NCI-H1436 treated with DMSO at 0.1 percent for 48 hours (cell line): ENCODE measurements around the gene CALB2.
"Not testable (repeated sequence)": the region's sequence is repeated elsewhere in the genome, so short reads cannot be mapped to it uniquely, and the experiment has no call there.

Source experiments
- DNase-seq: peaks from one replicate; lab custom pipeline; 2025; lab: John Stamatoyannopoulos, UW

Gene CALB2

DNA sequence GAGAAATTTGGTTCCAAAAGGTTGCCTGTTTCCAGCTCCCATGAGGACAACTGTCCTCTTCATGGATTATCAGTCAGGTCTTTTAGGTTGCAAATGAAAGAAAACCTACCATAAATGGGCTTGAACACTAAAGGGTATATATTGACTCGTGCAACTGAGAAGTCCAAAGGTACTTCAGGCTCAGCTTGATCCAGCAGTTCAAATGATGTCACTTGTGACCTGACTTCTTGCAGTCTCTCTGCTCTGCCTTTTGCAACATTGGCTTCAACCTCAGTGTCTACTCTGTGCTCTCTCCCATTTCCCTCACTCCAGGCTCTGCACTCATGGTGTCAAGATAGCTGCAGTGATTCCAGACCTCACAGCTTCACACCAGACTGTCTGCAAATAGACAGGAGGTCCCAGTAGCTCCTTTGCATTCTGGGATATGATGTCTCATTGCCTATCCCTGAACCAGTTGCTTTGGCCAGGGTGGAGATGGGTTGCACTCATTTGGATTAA lies 5.5 kb upstream of the CALB2 start:
- no peak for DNase-seq

GRCh38 chr16:71353736-71354135 lies 4.8 kb upstream of the CALB2 start:
- DNase-seq, result no peak

DNA sequence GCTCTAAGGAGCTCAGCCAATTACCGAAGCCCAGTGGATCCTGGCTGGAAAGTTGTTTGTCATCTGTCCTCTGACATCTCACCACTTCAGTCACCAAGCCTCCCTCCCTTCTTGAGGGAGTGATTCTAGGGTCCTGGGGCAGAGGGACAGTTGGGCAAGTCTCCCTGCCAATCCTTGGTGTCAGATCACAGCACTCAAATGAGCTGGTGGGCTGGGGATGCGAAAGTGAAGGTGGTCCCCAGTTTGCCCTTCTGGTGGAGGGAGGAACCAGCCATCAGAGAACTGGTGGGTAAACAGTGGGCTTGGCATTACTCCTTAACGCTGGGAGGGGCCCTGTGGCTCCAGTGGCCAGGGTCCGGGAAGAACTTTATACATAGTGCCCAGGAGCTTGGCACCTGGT lies 4.4 kb upstream of the CALB2 start:
- no peak for DNase-seq

- DNase-seq, result no peak
Observed at GRCh38 chr16:71356051-71356740, 2.3 kb upstream of the CALB2 start.

GRCh38 chr16:71356936-71357335 lies 1.6 kb upstream of the CALB2 start:
- not testable (repeated sequence) for DNase-seq

- no peak for DNase-seq
Observed at GRCh38 chr16:71357681-71358080, 842 bp upstream of the CALB2 start.

DNA sequence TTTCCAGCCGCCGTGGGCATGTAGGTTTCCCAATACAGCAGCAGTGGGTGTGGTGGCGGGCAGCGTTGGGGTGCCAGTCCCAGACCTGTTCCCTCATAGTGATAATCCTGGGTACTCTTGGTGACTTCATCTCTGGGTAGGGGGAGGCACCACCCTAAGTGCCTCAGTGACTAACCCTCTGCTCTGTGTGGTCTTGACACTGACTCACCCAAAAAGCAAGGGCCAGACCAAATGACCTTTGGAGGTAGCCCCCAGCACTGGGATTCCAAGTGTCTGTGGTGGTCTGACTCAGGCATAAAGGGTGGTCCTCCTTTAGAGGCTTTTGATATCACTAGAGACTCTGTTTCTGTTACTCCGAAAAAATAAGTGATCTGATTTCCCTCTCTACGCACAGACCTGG lies 908 bp downstream of the CALB2 start:
- no peak for DNase-seq

DNA sequence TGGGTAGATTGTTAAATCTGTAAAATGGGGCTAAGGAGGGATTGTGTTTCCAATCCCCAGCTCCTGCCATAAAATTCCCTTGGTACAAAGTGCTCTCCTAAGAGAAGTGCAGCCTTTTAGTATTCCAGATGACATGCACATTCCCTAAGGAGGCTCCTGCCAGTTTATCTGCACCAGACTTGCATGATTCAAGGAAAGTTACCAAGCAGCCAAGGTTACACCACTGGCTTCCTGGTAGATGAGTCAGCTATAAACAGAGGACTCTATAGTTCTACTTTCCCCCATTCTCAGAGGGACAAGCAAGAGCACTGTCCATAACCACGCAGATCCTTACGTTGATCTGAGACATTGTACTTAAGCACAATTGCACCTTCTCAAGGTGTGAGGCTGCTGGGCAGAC lies 1.9 kb downstream of the CALB2 start:
- DNase-seq, result no peak

DNA sequence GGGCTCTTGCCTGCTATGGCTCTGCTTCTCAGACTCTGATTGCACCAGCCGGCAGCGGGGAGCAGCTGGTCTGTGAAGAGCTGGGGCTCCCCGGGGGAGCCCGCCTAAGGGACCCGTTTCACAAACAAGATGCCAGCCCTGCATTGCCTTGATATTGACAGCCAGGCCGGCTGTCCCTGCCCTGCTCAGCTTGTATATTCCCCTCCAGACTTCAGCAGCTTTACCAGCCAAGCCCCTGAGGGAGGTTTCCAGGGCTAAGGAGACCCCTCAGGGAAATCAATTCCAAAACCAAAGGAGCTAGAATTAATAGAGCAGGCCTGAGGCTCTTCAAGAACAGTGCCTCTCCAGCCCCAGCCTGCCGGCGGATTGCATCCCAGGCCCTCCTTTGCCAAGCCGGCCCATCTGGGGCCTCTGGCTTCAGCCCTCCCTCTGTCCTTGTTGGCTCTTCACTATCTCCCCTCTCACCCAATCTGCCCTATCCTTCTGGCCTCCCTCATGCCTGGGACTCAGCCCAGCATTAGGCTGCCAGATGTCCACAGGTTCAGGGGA lies 5.7 kb downstream of the CALB2 start:
- no peak for DNase-seq

DNA sequence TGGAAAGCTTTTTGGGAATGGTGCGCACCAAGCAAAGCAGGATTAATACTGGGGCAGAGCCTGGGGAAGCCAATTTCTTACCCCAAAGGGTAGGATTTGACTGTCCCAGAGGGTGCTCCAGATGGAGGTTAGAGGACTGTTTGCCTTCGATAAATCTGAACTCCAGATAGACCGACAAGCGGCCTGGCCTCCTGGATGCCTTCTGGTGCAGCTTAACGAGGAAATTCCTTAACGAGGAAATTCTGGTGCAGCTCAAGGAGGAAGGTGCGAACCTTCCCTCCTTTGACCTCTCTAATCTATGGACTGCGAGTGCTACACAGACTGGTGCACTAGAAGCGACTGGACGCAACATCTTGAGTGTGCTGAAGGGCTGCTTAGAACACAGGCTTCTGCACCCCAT lies 6.5 kb downstream of the CALB2 start:
- no peak for DNase-seq

- DNase-seq, result no peak
Observed at GRCh38 chr16:71367241-71367976, 8.9 kb downstream of the CALB2 start.

DNA sequence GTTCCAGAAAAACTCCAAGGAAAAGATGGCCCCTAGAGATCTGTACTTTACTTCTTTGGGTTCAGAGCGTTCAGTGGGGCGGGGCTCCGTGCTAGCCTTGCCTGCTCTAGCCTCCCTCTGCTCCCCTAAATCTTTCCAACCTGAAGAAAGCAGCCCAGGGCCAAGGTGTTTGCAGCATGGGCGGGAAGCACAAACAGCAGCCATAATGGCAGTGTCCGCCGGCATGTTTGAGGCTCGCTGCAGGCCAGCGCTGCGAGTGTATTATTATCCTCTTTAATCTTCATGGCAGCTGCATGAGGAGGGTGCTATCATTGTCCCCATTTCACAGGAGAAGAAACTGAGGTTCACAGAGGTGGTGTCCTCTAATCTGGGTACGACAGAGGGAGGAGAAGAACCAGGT lies 10.4 kb downstream of the CALB2 start:
- no peak for DNase-seq

DNA sequence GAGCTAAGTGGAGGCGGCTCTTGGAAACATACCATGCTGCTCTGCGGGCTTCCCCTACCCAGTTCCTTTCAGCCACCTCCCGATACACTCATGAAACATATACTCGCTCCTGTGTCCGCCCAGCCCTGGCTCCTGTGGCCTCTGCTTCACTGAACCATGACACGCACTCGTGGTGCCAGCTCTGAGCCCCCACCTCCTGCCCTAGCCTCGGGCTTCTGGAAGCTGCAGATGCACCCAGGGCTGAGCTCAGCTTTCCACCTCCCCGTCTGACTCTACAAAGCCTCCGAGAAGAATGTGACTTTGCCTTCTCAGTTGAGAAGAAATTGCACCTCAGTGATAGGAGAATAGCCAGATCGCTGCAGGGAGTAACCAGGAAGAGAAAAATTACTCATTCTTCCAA lies 11.0 kb downstream of the CALB2 start:
- no peak for DNase-seq

DNA sequence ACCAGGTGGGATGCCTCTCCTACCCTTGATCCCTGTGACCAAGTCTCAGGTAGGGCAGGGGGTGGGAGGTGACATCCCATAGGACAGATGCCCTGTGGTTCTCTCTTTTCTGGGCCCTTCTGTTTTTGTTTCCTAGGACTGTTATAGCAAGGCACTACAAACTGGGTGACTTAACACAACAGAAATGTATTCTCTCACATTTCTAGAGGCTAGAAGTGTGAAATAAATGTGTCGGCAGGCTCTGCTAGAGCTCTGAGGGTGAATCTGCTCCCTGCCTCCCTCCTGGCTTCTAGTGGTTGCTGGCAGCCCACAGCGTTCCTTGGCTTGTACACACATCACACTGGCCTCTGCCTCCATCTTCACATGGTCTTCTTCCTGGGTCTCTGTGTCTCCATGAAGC lies 12.7 kb downstream of the CALB2 start:
- no peak for DNase-seq

- DNase-seq, result no peak
Observed at GRCh38 chr16:71373073-71373472, 14.6 kb downstream of the CALB2 start.

GRCh38 chr16:71376465-71377157 lies 18.1 kb downstream of the CALB2 start:
- no peak for DNase-seq

DNA sequence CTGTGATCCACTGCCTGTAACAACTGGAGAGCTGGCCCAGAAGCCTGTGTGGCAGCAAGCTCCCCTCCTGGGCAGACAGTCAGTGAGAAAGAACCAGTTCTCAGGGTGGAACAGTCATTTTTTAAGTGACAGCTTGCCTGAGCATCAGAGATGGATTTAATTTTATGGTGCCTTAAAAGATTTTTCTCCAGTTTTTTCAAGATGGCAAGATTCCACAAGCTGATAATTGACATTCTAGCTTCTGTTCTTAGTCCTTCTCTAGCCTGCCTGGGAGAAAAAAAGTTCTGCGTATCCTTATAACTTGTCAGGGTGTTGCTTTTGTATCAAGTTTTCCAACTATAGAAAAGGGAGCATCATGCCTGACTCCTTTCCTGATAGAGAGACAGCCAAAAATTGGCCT lies 21.2 kb downstream of the CALB2 start:
- DNase-seq, result no peak

DNA sequence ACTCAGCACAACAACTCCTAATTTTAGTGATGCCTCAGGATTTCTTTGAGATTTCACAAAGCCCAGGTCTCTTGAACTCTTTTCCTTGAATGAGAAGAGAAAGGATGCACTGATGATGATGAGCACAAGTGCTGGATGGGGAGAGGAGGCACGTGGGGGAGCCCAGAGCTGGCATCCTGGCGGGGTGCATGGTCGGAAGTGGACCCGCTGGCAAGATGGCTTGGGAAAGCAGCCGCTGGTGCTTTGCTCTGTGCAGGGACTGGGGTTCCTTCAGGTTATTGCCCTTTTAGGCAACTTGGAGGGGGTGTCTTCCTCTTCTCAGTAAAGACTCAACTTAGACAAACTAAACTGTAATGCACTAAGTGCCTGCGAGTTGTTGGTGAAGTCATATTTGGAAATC lies 22.3 kb downstream of the CALB2 start:
- DNase-seq, result no peak

GRCh38 chr16:71383054-71383773 lies 24.7 kb downstream of the CALB2 start:
- no peak for DNase-seq

DNA sequence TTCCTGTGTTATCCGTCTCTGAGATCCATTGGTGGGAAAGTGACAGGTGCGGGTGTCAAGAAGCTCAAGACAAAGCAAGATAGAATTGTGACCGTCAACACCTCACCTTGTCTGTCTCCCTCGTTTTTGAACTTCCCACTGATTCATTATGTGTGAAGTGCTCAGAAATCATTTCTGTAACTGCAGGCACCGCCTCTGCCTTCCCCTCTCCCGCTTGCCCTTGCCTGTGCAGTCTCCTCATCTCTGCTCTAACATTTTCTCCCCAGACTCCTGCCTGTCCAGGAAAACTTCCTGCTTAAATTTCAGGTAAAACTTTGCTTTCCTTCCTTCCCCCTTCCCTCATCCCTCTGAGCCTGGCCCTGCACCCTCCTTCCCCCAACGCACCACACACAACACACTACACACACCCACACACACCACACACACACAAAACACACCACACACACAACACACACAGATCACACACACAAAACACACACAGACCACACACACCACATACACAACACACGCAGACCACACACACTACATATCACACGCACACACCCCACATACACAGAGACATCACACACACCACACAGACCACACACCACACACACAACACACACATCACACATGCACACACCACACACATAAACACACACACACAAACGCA lies 25.7 kb downstream of the CALB2 start:
- DNase-seq, result no peak

GRCh38 chr16:71387045-71387871 lies 28.7 kb downstream of the CALB2 start:
- no peak for DNase-seq
